GM12864 (cell line): ENCODE results near the gene PABPC1L.

ENCODE experiments used
- DNase-seq: peaks from one replicate; pipeline ENCODE4 v3.0.0-alpha.2; 2011; ENCODE audit warnings: low read depth
- H3K4me3 ChIP-seq: 2 replicates; pipeline ENCODE4 v1.5.1; 2011; ENCODE audit warnings: mild to moderate bottlenecking, low read depth, low read length, control low read depth
- CTCF ChIP-seq: IDR thresholded peaks from 2 replicates; pipeline ENCODE4 v1.5.1; 2011; ENCODE audit warnings: low read depth, mild to moderate bottlenecking, moderate library complexity, low read length, control low read depth, inconsistent platforms; ENCODE audit errors: missing control alignments

The PABPC1L gene

GRCh38 chr20:44883214-44883902 is 26.5 kb upstream of the PABPC1L start:
- no peak overlapping the region for H3K4me3 ChIP-seq
- no peak for DNase-seq
- no peak for TF ChIP-seq CTCF

GRCh38 chr20:44884907-44885391 is 24.9 kb upstream of the PABPC1L start:
- peak overlapping the region; percentile 98 for H3K4me3 ChIP-seq
- DNase-seq = no peak
- TF ChIP-seq CTCF = no peak

GRCh38 chr20:44885392-44886265 is 24.2 kb upstream of the PABPC1L start, which contains the start of gene YWHAB:
Gene YWHAB (plus strand): TSS chr20:44885705. CDS start chr20:44901534, 15,829 bp downstream.
- peak; percentile 17 for TF ChIP-seq CTCF
- H3K4me3 ChIP-seq = peak within 1 kb of the TSS; percentile 98
- peak; percentile 84 for DNase-seq

- peak overlapping the region; percentile 98 for H3K4me3 ChIP-seq
- no peak for TF ChIP-seq CTCF
- no peak for DNase-seq
These were observed 23.6 kb upstream of the PABPC1L start for GRCh38 chr20:44886266-44886651.

- peak overlapping the region; percentile 98 for H3K4me3 ChIP-seq
- DNase-seq = no peak
- TF ChIP-seq CTCF = no peak
These were observed 23.0 kb upstream of the PABPC1L start for GRCh38 chr20:44886828-44887227.

- peak overlapping the region; percentile 98 for H3K4me3 ChIP-seq
- DNase-seq = no peak
- no peak for TF ChIP-seq CTCF
These were observed 22.4 kb upstream of the PABPC1L start for GRCh38 chr20:44887466-44887865.
